PFSK-1 (cell line): ENCODE data around the gene SLC41A3.

Source experiments
- FOXP2 ChIP-seq: optimal IDR thresholded peaks from 2 replicates; pipeline ENCODE3; 2011; ENCODE audit warnings: borderline replicate concordance, control low read depth, inconsistent platforms; ENCODE audit not compliant: insufficient read depth; ENCODE audit errors: extremely low read length, extremely low read depth
- REST ChIP-seq, 2 experiments: IDR thresholded peaks; 2 replicates each; pipeline versions ENCODE4 v1.6.1 to v1.8.0; 2011 to 2012; ENCODE audit warnings: low read depth in 2 of 2, low read length in 2 of 2, control low read depth in 1 of 2, inconsistent platforms in 1 of 2, mild to moderate bottlenecking in 1 of 2, moderate library complexity in 1 of 2; ENCODE audit not compliant: insufficient read depth in 1 of 2
- TAF1 ChIP-seq: IDR thresholded peaks from 2 replicates; pipeline ENCODE4 v1.6.1; 2012; ENCODE audit warnings: low read length, control low read depth, borderline replicate concordance; ENCODE audit not compliant: insufficient read depth

- TF ChIP-seq REST (IDR thresholded peaks at IDR 0.05; ENCODE audit: insufficient read depth in 1 of 2, low read depth in 2 of 2, low read length in 2 of 2): no peak
- no peak for TF ChIP-seq FOXP2
- no peak for TF ChIP-seq TAF1
Observed at GRCh38 chr3:126018545-126018944, 65.4 kb downstream of the SLC41A3 start.
